Measurements from ENCODE around the gene PSG7.
"Not testable (repeated sequence)": the region's sequence is repeated elsewhere in the genome, so short reads cannot be mapped to it uniquely, and the experiment has no call there.

Gene PSG7

GRCh38 chr19:42913516-42913915, 23.5 kb downstream of the PSG7 start:
- DNase-seq: not testable (repeated sequence)

DNA sequence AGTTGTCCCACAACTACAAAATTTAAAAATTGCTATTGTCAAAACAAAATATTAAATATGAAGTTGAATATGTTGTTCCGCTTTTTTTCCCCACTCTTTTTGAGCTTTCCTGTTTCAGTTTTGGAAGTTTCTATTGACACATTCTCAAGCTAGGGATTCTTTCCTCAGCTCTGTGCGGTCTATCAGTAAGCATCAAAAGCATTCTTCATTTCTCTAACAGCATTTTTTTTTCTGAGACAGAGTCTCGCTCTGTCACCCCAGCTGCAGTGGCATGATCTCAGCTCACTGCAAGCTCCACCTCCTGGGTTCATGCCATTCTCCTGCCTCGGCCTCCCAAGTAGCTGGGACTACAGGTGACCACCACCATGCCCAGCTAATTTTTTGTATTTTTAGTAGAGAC, 24.1 kb downstream of the PSG7 start:
- DNase-seq: not testable (repeated sequence)

DNA sequence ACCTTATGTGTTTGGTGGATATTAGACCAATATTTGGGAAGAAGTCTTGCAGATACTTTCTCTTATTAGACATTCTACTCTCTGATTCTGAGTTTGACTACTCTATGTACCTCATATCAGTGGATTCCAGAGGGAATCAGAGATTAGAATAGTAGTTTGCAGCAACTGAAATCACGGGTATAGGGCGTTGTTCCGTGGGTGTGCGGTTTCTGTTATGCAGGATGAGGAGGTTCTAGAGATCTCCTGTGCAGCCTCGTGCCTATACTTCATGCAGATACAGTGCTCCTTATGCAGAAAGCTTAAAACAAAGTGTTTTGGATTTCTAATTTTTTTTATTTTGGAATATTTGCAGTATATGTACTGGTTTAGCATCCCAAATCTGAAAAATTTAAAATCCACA, 25.3 kb downstream of the PSG7 start:
- DNase-seq: not testable (repeated sequence)

DNA sequence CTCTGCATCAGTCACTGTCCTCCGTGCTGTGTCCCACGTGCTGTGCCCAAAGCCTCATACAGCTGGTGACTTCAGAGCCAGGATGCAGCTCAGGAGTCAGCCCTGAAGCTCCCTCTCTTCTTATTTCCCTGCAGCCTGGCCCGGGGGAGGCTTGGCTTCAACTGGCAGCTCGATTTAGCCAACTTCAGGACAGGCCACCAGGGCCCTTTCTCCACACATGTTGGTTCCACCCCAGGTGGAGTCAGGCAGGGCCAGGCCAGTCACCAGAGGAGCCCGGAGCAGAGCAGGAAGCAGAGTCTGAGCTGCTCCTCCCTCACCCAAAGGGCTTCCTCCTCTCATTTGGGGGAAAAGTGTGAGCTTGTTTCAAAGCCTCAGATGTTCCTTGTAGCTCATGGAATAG, 30.8 kb downstream of the PSG7 start:
- not testable (repeated sequence) for DNase-seq

GRCh38 chr19:42900561-42900960, 36.4 kb downstream of the PSG7 start:
- DNase-seq: not testable (repeated sequence)

DNA sequence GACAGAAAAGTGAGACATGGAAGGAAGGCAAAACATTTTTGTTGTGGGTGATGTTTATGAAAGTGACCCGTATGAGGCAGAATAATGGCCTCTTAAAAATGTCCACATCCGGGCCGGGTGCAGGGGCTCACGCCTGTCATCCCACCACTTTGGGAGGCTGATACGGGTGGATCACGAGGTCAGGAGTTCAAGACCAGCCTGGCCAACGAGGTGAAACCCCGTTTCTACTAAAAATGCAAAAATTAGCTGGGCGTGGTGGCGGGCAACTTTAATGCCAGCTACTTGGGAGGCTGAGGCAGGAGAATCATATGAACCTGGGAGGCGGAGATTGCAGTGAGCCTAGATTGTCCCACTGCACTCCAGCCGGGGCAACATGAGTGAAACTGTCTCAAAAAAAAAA, 37.3 kb downstream of the PSG7 start:
- DNase-seq: not testable (repeated sequence)

DNA sequence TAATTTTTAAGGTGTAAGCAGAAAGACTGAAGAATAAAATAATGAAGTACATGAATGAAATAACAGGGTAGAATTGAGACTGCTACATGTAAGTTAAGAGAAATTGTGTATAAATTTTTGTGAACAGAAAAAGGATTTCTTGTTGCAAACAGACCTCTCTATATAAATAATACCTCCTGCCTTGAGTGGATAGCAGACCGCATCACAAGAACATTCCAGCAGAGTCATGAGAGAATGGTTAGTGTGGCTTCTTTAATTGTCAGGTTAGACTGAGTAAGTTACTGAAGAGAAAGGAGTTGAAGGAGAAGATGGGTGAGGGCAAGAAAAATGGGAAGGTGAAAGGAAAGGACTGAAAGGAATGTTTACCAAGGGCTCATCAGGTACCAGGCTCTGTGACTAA, 37.9 kb downstream of the PSG7 start:
- not testable (repeated sequence) for DNase-seq

- DNase-seq: not testable (repeated sequence)
Observed at GRCh38 chr19:42898656-42899055, 38.4 kb downstream of the PSG7 start.

GRCh38 chr19:42897729-42898128, 39.3 kb downstream of the PSG7 start:
- DNase-seq: not testable (repeated sequence)

DNA sequence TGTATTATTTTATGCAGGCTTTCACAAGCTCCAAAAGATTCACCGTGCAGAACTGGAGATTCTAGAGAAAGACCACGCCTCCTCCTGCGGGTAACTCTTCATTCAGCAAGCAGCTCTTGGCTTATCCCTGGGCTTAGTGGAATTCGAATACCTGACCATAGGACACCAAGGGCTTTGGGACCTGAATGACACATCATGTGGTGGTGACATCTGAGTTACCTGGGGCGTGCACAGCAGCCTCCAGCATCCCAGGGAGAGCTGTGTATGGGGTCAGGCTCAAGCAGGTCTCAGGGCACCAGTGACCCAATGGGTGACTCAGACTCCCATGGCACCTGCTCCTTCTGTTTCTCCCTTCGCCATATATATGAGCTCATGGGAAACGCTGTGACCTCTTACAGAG, 46.6 kb downstream of the PSG7 start:
- not testable (repeated sequence) for DNase-seq

DNA sequence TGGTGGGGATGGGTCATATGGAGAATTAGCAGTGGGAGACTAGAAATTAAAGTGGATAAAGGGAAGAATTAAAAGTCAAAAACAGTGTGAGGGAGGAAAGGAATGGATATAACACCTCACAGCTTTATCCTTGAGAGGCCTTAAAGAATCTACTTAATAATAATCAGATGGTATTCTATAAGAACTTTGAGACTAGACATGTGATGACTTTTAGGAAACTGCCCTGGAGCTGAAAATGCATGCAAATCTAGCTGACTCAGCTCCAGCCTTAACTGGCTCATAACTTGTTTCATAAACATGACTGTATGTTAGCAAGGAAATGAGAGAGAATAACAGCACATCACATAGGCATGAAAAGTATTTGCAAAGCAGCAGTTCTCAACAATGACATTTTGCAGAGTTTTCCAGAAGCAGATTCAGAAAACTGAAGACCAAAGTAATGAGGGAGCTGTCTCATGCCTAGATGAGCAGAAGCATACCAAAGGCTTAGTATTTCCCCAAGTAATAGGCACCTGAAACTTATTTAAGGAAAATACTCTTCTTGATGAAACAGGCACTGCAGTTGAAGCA, 49.0 kb downstream of the PSG7 start:
- not testable (repeated sequence) for DNase-seq

- not testable (repeated sequence) for DNase-seq
Observed at GRCh38 chr19:42882730-42883129, 54.3 kb downstream of the PSG7 start.

GRCh38 chr19:42882010-42882409, 55.0 kb downstream of the PSG7 start:
- not testable (repeated sequence) for DNase-seq

DNA sequence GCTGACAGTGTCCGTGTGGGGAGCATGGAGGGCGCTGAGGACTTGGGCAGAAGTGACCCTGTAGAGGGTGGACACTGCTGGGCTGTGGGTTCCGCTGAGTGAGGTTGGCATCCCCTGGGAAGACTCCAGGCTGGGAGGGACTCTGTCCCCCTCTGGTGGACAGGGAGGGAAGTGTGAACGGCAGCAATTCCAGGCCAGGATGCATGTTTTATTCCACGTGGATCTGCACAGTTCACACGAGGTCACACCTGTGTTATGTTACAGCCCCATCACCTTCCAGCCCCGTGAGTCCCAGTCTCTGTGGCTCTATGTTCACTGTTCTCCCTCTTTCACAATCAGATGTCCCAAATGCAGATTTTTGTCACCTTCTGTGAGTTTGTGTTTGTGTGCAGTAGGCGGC, 55.7 kb downstream of the PSG7 start:
- not testable (repeated sequence) for DNase-seq

- DNase-seq: not testable (repeated sequence)
Observed at GRCh38 chr19:42880621-42881020, 56.4 kb downstream of the PSG7 start.

- no peak for DNase-seq
Observed at GRCh38 chr19:42879613-42880012, 57.4 kb downstream of the PSG7 start, which contains the start of gene PSG1. PSG1 (minus strand) TSS chr19:42879713; CDS start chr19:42879581, 132 bp downstream.

DNA sequence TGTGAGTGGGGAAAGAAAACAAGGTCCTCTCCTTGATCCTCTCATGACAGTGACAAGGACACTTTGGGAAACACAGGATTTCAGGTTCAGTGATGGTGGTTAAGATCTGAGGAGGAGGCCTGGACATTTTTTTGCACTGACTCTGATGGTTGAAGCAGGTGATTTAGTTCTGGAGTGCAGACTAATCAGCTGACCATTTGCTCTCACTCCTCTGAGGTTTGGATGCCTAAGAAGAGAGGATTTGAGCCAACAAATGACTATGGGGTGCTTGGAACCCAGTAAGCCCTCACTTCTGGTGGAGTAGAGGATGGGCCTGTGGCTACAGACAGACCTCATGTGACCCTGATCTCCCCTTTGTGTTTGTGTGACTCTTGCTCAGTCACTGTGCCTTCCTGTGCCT, 60.4 kb downstream of the PSG7 start:
- not testable (repeated sequence) for DNase-seq

DNA sequence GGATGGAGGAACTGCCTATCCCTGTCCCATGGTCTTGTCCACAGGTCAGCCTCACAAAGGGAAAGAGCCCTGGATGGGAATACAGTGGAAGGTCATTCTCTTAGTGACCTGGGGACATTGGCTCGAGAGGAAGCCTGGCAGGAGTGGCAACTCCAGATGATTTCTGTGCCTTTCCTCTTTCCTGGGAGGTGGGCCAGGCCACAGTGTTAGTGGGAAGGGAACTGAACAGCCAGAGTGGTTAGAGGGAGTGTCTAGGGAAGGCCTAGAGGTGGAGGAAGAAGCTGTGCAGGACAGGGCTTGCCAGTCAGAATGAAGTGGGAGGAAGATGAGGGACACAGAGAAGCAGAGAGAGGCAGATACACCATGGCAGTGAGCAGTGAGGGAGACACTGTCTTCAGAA, 61.1 kb downstream of the PSG7 start:
- DNase-seq: not testable (repeated sequence)

DNA sequence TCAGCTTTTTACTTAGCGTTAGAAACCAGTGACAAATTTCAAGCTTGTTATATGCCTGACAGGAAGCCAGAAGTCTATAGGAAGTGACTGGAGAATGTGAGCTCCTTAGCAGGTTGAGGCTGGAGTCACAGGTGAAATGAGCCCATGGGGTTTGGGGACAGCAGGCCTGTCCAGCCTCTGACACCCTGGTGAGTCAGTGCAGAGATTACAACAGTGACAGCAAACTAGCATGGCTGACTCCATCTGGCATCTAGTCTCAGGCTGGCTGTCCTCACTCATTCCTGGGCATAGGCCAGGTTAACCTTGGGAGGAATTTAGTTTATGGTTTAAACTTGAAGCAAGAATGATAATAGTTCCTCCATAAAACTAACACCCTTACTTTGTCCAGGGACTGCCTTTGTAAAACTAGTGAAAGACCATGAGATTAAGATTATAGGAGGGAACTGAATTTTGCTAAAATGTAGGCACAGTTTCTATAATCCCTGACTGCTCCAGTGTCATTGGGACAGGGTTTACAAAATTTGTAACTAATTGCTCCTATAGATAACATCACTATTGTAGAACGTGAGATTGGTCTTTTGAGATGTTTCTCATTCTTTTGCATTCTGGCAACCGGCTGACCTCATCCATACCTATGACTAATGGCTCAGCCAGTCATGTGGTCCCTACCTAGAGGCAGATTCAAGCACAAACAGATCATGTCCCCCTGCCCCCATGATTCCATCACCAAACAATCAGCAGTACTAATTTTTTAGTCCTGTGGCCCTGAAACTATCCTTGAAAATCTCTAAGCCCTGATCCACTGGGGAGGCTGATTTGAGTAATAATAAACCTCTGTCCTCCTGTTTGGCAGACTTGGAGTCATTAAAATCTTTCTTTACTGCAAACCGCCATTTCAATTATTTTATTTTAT, 61.9 kb downstream of the PSG7 start:
- not testable (repeated sequence) for DNase-seq

DNA sequence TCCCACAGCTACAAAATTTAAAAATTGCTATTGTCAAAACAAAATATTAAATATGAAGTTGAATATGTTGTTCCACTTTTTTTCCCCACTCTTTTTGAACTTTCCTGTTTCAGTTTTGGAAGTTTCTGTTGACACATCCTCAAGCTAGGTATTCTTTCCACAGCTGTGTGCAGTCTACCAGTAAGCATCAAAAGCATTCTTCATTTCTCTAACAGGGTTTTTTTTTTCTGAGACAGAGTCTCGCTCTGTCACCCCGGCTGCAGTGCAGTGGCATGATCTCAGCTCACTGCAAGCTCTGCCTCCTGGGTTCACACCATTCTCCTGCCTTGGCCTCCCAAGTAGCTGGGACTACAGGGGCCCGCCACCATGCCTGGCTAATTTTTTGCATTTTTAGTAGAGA, 62.9 kb downstream of the PSG7 start:
- not testable (repeated sequence) for DNase-seq
